D341Med (cell line): ENCODE measurements around the gene PRDM1.

ENCODE experiments used
- DNase-seq: peaks from one replicate; pipeline ENCODE4 v3.0.0; 2012; ENCODE audit warnings: low spot score

Gene PRDM1

GRCh38 chr6:106070636-106071035 lies 15.5 kb upstream of the PRDM1 start:
- no peak for DNase-seq

- no peak for DNase-seq
Measured at GRCh38 chr6:106072501-106073090, 13.5 kb upstream of the PRDM1 start.

- DNase-seq, result no peak
Measured at GRCh38 chr6:106074146-106074545, 12.0 kb upstream of the PRDM1 start.

GRCh38 chr6:106076139-106076538 lies 10.0 kb upstream of the PRDM1 start:
- no peak for DNase-seq

- DNase-seq, result no peak
Measured at GRCh38 chr6:106077170-106077569, 9.0 kb upstream of the PRDM1 start.

- DNase-seq, result no peak
Measured at GRCh38 chr6:106077881-106078280, 8.3 kb upstream of the PRDM1 start.

GRCh38 chr6:106079961-106080762 lies 6.0 kb upstream of the PRDM1 start:
- peak; percentile 77 for DNase-seq

- no peak for DNase-seq
Measured at GRCh38 chr6:106080763-106081095, 5.4 kb upstream of the PRDM1 start.

- DNase-seq, result no peak
Measured at GRCh38 chr6:106081715-106082114, 4.4 kb upstream of the PRDM1 start.

GRCh38 chr6:106082735-106083398 lies 3.3 kb upstream of the PRDM1 start:
- no peak for DNase-seq

GRCh38 chr6:106083618-106084017 lies 2.5 kb upstream of the PRDM1 start:
- DNase-seq, result no peak

- DNase-seq, result peak; percentile 67
Measured at GRCh38 chr6:106084106-106084988, 1.8 kb upstream of the PRDM1 start.

GRCh38 chr6:106084989-106085691 lies 996 bp upstream of the PRDM1 start:
- DNase-seq, result no peak

GRCh38 chr6:106085692-106085983 lies 498 bp upstream of the PRDM1 start:
- DNase-seq, result no peak

GRCh38 chr6:106086814-106087175 lies 659 bp downstream of the PRDM1 start:
- DNase-seq, result no peak

- no peak for DNase-seq
Measured at GRCh38 chr6:106087548-106088325, 1.6 kb downstream of the PRDM1 start.

- no peak for DNase-seq
Measured at GRCh38 chr6:106090001-106090400, 3.9 kb downstream of the PRDM1 start.

- DNase-seq, result no peak
Measured at GRCh38 chr6:106092279-106092678, 6.1 kb downstream of the PRDM1 start.

GRCh38 chr6:106094261-106094963 lies 8.3 kb downstream of the PRDM1 start:
- DNase-seq, result no peak

GRCh38 chr6:106094964-106095335 lies 8.8 kb downstream of the PRDM1 start:
- no peak for DNase-seq
